DMS79 (cell line): ENCODE measurements around the gene ANGPTL4.
"Not testable (repeated sequence)": the region's sequence is repeated elsewhere in the genome, so short reads cannot be mapped to it uniquely, and the experiment has no call there.

Source experiments
- DNase-seq: peaks from one replicate; lab custom pipeline; 2025; lab: John Stamatoyannopoulos, UW

The ANGPTL4 gene, protein sequence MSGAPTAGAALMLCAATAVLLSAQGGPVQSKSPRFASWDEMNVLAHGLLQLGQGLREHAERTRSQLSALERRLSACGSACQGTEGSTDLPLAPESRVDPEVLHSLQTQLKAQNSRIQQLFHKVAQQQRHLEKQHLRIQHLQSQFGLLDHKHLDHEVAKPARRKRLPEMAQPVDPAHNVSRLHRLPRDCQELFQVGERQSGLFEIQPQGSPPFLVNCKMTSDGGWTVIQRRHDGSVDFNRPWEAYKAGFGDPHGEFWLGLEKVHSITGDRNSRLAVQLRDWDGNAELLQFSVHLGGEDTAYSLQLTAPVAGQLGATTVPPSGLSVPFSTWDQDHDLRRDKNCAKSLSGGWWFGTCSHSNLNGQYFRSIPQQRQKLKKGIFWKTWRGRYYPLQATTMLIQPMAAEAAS

DNA sequence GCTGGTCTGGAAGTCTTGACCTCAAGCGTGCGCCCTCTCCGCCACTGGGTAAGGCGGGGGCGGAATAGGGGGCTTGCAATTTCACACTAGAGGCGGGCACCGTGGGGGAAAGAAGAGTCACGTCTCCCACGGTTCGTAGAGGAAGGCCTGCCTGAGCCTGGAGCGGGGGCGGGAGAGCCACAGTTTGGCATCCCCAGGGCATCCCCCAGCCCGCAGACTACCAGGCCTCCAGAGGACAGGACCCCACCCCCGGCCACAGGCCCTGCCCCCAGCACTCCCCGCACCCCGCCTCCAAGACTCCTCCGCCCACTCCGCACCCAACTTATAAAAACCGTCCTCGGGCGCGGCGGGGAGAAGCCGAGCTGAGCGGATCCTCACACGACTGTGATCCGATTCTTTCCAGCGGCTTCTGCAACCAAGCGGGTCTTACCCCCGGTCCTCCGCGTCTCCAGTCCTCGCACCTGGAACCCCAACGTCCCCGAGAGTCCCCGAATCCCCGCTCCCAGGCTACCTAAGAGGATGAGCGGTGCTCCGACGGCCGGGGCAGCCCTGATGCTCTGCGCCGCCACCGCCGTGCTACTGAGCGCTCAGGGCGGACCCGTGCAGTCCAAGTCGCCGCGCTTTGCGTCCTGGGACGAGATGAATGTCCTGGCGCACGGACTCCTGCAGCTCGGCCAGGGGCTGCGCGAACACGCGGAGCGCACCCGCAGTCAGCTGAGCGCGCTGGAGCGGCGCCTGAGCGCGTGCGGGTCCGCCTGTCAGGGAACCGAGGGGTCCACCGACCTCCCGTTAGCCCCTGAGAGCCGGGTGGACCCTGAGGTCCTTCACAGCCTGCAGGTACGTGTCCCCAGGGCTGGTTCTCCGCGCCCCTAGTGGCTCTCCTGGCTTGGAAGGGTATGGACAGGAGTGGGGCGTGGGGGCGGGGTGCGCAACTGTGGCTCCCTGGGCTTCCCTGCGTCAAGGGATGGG is at the start of gene ANGPTL4:
TSS of gene ANGPTL4 (plus strand) at position 353 of the 969 bp plus-strand sequence. CDS start at position 520, 167 bp downstream.
- DNase-seq, result no peak

DNA sequence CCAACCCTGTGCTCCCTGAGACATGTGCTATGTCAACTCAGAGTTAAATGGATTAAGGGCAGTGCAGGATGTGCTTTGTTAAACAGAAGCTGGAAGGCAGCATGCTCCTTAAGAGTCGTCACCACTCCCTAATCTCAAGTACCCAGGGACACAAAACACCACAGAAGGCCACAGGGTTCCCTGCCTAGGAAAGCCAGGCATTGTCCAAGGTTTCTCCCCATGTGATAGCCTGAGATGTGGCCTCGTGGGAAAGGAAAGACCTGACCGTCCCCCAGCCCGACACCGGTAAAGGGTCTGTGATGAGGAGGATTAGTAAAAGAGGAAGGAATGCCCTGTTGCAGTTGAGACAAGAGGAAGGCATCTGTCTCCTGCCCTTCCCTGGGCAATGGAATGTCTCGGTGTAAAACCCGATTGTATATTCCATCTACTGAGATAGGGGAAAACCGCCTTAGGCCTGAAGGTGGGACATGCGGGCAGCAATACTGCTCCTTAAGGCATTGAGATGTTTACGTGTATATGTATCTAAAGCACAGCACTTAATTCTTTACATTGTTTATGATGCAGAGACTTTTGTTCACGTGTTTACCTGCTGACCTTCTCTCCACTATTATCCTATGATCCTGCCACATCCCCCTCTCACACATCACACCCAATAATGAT is 48.8 kb upstream of the ANGPTL4 start:
- not testable (repeated sequence) for DNase-seq

DNA sequence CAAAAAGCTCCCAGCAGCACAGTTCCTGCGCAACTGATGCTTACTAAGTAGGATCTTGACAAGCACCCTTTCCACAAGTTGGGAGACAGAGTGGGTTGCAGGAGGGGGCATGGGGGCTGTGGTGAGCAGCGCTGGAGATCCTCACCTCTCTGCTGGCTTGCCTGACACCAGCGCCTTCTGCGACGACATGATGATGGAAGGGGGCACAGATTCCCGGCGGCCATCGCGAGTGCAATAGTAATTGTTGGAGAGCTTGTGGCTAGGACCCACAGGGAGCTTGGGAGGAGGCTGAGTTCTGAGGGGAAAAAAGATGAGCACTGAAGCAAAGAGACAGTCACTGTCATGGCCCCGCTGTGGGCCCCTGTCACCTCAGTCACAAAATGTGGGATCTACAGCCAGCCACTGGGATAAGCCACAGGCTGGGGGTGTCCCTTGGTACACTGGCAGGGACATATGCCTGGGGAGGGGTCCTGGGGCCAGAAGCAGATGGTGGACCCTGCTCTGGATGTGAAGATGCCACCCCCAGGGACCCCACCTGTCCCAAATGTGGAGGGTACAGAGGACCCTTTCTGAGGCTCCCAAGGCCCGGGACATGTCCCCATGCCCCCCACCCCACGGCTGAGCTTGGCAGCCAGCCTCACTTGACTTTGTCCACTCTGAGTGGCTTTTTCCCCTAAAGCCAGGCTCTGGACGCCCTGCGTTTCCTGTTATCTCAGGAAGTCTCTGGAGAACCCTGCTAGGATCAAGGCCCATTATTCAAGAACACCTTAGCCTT is 47.4 kb upstream of the ANGPTL4 start:
- no peak for DNase-seq

DNA sequence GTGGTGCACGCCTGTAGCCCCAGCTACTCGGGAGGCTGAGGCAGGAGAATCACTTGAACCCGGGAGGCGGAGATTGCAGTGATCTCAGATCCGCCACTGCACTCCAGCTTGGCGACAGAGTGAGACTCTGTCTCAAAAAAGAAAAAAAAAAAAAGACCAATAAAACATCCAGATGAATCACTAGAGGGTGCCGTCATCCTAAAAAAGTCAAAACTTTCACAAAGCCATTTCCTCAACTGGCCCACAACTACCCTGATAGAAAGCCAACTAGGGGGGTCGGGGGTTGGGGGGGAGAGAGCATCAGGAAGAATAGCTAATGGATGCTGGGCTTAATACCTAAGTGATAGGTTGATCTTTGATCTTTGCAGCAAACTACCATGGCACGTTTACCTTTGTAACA is 45.1 kb upstream of the ANGPTL4 start:
- not testable (repeated sequence) for DNase-seq

DNA sequence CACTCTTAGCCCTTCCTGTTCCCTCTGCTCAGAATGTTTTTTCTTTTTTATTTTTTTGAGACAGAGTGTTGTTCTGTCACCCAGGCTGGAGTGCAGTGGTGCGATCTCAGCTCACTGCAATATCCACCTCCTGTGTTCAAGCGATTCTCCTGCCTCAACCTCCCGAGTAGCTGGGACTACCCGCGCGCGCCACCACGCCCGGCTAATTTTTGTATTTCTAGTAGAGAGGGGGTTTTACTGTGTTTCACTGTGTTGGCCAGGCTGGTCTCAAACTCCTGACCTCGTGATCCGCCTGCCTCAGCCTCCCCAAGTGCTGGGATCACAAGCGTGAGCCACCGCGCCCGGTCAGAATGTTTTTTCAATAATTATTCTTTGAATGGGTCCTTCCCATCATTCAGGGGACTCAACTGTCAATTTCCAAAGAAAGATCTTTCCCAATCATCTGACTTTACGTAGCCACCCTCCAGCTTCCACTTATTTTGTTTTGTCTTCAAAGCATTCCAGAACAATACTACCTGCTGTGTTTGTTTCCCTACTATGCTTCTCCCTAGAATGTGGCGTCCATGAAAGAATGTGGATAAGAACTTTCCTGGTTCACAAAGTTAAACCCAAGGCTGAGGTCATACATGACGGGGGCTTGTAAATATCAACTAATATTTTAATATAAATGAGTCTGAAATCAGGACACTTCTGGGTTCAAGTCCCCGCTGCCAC is 44.0 kb upstream of the ANGPTL4 start:
- DNase-seq, result no peak

DNA sequence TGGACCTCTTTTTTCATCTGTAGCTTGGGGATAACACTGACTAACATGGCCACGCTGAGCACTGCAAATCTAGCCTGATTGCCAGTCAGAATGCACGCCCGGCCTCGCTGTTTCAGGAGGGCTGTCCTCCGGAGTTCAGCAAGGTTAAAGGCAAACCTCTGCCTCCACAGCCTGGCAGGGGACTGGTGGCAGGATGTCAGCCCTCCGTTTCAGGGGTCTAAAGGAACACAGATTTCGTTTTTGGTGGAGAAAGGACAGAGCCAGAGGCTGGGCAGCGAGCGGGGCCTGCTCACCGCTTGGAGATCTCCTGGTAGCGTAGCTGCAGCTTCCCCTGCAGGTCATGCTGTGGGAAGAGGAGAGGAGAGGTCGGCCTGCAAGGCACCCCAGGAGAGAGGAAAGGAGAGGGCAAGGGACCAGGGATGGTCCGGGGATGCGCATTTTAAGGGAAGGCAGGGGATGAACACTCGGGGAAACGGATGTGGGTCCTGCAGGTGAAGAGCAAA is 43.3 kb upstream of the ANGPTL4 start:
- DNase-seq, result no peak

DNA sequence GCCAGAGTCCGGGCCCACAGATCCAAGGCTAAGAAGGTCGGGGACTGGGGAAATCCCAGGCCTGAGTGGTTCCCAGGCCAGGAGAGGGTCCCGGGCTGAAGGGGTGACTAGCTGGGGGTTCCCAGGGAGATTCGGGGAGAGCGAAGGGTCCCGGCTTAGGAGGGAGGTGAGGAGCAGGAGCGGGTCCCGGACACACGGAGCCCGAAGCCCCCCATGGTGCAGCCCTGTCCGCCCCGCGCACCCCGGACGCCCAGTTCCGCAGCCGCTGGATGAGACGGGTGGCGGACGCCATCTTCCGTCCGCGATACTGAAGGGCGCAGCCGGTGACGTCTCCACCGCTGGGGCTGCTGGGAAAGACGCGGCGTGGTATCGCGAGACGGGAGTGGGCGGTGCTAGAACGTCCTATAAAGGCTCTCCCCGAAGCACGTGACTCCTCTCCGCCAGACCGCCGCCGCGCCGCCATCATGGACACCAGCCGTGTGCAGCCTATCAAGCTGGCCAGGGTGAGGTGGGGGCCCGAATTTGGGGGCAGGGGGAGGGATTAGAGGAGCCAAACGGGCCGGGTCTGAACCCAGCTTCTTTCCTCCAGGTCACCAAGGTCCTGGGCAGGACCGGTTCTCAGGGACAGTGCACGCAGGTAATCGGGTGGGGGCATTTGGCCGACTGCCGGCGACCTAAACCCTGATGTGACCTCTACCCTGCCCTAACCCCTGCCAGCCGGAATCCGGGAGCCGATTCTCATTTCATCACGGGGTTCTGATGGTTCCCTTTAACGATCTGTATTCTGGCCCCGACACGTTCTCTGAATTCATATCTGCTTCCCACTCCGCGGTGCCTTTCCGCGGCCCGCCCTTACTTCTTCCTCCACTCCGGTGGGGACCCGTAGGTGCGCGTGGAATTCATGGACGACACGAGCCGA is 42.6 kb upstream of the ANGPTL4 start, which contains the start of the genes NDUFA7 and RPS28:
TSS of gene NDUFA7 (minus strand) at position 309 of the 919 bp plus-strand sequence. CDS start at position 292, 17 bp downstream.
TSS of gene RPS28 (plus strand) at position 430 of the 919 bp plus-strand sequence. CDS start at position 465, 35 bp downstream.
- DNase-seq, result peak; percentile 75

DNA sequence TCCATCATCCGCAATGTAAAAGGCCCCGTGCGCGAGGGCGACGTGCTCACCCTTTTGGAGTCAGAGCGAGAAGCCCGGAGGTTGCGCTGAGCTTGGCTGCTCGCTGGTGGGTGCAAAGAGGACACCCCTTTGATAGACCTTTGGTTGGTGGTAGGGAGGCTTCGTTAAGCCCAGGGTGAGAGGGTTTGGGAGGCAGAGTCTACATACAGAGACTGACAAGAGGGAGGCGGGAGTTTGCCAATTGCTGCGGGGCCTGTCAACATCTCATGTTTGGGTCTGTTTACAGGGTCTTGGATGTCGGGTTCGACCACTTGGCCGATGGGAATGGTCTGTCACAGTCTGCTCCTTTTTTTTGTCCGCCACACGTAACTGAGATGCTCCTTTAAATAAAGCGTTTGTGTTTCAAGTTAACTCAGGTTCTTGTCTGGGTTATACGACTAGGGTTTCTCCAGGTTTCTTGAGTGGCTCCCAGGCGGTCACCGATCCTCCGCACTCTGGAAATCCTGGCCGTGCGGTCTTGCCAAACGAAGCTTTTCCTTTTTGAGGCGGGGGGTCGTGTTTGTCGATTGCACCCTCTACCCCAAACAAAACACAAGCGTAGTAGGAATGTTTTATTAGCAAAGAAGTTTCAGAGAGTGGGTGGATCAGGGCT is 41.8 kb upstream of the ANGPTL4 start:
- DNase-seq, result no peak

DNA sequence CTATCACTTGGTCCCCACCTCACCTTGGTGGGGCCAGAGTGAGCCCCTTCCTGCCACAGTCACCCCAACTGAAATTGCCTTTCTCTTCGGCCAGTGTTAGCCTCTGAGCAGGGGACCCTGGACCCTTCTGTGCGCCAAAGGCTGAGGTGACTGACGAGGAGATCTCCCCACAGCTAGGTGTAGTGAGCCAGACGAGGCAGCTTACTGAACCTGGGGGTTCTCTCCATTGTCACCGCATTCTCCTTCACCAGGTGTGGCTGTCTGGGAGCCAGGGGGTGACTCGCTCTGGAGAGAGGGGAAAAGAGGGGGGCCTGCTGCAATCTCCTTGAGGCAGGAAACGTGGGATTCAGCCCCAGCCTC is 41.3 kb upstream of the ANGPTL4 start:
- DNase-seq, result no peak

DNA sequence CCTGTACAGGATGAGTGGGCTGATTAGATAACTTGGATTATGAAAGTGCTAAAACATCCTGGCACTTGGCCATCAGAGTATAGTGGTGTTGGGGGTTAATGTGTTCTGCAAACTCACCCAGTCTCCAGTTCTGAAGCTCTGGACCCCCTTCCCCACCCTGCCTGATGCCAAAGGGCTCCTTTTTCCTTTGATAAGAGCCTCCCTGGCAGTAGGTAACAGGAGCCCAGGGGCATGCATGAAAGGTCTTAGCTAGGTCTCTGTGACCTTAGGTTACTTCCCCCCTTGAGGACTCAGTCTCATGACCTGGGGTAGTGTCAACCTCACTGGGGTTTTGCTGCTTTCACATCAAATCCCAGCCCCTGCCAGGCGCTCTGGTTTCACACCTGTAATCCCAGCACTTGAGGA is 40.2 kb upstream of the ANGPTL4 start:
- no peak for DNase-seq

DNA sequence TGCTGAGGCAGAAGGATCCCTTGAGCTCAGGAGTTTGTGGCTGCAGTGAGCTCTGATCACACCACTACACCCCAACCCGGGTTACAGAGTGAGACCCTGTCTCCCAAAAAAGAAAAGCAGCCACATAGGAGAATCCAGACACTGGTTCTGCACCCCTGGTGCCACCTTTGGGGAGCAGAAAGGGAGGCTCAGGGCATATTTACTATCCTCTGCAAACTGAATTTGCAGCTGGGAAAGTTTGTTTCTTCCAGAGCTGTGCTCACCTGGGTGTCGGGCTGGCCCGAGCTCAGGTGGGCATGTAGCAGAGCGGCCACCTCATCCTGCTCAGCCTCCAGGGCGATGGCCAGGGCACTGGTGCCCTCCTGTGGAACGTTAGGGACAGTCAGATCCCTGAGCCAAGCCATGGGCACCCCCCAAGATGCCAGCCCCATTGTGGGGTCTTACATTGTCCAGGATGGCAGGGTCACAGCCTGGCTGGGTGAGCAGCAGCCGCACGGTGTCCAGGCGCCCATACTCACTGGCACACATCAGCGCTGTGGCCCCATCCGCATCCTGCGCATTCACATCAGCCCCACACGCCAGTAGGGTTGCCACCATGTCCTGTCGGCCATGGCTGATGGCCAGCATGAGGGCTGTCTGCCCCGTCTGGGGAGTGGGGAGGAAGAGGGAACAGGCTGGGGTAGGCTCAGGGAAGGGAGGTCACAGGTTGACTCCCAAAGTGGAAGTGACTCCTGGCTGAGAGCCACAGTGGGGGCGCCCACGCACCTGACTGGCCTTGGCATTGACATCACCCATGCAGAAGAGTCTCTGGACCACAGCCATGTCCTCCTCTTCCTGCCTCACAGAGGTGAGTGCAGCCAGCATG is 39.5 kb upstream of the ANGPTL4 start:
- DNase-seq, result no peak

DNA sequence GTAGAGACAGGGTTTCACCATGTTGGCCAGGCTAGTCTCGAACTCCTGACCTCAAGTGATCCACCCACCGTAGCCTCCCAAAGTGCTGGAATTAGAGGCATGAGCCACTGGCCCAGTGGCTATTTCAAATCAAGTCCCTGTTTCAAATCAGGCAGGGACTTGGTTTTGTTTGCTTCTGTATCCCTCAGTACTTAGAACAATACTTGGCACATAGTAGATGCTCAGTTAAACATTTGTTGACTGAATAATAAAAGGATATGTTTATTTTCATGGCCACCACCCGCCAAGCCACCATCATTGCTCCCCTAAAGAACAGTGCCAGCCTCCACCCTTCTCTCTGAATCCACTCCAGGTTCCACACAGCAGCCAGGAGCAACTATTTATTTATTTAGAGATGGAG is 38.5 kb upstream of the ANGPTL4 start:
- no peak for DNase-seq

DNA sequence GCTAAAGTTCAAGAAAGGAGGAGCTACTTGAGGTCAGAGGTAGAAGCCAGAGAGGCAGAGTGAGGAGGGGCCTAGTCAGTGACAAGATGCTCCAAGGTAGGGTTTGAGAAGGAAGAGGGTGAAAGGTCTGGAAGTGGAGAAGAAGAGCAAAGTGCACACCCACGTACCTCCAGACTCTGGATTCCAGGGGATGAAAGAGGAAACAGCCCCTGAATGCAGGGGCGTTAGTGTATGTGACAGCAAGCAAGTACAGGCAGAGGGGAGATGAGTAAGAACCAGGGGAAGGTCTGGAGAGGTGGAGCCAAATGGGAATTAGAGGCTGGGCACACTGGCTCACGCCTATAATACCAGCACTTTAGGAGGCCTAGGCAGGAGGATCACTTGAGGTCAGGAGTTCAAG is 34.0 kb upstream of the ANGPTL4 start:
- no peak for DNase-seq

DNA sequence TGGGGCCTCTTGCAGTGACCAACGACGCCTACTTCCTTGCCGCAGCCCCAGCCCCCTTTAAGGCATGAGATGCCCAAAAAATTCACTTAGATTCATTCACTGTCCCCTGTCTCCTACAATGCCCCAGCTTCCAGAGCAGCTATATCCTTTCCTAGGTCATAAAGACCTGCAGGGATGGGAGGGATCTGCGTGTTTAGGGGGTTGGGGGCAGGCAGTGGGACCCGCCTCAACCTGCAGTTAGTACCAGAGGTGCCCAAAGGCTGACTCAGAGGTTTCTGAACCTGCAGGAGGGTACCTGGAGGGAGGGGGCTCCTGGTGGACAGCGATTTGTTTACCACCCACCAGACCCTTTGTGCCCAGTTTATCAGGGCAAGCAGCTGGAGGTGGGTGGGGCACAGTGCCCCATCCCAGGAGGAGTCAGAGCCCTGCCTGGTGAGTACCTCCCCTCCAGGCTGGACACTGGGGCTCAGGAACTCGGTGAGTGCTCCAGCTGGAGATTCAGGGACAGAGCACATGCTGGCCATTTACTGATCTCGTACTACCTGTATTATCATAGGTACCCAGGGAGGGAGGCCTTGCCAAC is 32.6 kb upstream of the ANGPTL4 start:
- no peak for DNase-seq

DNA sequence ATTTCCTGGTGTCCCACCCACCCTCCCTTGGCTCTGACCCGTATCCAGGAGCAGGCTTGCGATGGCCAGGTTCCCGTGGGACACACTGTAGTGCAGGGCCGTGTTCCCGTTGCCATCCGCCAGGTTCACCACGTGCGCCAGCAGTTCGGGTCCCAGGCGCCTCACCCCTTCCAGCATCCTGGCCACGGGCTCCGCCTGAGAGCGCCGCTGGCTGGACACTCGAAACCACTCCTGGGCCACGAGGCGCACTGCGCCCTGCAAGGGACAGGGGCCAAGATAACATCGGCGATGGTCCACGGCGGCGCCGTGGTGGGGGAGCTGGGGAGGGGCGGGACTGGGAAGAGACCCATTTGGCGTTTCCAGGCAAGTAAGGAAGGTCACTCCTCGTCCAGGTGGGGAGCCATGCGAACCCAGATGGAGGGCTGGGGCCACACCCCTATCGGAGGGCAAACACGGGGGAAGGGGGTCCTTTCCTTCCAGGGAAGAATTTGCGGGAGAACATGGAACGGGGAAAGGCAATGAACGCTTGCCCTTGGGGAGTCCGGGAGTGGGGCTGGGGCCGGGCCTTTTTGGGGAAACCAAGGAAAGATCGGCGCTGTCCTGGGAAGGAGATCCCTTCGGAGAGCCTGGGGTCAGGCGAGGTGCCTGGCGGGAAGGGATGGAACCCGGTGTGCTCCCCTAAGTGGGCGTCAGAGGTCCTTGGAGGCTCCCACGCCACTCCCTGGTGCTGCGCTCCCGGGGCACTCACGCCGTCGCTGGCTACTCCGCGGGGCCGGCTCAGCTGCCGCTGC is 30.8 kb upstream of the ANGPTL4 start:
- no peak for DNase-seq

DNA sequence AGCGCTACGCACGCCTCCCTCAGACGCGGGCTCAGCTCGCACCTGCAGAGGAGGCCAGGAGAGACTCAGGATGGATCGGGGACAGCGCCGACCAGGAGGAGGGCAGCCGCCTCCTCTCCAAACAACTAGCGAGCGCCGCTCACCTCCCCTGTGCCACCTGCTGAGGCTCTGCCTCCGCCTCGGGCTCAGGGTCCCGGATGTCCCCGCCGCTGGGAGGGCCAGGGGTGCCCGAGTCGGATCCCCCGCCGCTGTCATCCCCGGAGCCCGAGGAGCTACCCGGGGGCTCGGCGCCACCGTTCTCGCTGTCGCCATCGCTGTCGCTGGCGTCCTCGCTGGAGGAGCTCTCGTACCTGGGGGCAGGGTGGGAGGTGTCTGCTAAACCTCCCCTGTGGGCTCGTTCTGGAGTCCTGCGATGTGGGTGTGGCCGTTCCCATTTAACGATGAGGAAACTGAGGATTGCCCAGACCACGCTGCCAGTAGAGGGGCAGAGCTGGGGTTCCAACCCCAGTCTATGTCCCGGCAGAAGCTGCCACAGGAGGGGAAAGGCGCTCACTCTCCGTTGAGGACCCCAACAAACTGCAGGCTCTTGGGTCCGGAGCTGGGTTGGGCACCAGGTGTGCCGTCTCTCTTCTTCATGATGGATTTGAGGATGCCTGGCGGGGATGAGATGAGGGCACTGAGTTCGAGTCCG is 30.0 kb upstream of the ANGPTL4 start:
- DNase-seq, result peak; percentile 28
